Measurements from ENCODE around the gene KLHL20. TPM values are rescaled to one million over a fixed set of nuclear protein-coding genes. Genes with fewer than 3 reads are reported as not detected.
"Not testable (repeated sequence)": the region's sequence is repeated elsewhere in the genome, so short reads cannot be mapped to it uniquely, and the experiment has no call there.

The KLHL20 gene, protein sequence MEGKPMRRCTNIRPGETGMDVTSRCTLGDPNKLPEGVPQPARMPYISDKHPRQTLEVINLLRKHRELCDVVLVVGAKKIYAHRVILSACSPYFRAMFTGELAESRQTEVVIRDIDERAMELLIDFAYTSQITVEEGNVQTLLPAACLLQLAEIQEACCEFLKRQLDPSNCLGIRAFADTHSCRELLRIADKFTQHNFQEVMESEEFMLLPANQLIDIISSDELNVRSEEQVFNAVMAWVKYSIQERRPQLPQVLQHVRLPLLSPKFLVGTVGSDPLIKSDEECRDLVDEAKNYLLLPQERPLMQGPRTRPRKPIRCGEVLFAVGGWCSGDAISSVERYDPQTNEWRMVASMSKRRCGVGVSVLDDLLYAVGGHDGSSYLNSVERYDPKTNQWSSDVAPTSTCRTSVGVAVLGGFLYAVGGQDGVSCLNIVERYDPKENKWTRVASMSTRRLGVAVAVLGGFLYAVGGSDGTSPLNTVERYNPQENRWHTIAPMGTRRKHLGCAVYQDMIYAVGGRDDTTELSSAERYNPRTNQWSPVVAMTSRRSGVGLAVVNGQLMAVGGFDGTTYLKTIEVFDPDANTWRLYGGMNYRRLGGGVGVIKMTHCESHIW
- 10 to 100 TPM; 21.1 to 24.3 (median 23.6) TPM for polyA plus RNA-seq (ENCODE audit: insufficient read length in 3 of 3)

DNA sequence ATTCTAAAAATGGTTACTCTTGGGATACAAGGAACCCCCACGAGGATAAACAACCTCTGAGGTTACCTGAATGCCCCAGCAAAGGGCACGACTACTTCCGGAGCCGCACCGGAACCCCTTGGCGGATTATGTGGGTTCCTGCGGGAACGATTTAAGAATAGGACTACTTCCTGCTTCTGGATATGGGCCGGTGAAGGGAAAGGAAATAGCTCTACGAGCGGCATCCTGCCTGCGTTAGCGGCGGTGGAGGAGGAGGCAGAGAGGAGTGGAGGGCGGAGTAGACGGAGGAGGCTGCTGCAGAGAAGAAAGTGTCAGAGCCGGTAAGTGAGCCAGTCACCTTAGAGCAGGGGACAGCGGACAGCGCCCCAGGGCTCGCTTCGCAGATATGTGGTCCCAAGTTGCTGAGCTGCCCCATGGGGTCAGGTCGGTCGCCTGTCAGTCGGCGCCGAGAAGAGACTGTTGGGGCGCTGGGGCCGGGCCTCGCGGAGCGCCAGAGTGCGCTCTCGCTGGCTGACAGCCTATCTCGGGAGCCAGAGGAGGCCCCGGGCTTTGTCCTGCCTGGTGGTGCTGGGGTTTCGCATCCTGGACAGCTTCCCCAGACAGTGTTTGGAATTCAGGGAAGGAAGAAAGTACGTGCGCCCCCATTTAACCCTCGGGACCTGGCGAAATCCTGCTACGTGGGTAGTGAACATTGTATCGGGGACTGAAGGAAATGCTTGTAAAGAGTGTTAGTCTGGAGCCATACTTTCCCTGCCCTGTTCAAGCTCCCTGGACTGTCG lies at the start of gene KLHL20:
Gene KLHL20, plus strand, starts transcription at position 223 of the 779 bp plus-strand sequence. CDS start 1,063 bp downstream, outside the sequence.
- DNase-seq (ENCODE audit: low read depth in 3 of 3, low spot score in 2 of 3), result peak; percentile 73 to 83 (median 79)

DNA sequence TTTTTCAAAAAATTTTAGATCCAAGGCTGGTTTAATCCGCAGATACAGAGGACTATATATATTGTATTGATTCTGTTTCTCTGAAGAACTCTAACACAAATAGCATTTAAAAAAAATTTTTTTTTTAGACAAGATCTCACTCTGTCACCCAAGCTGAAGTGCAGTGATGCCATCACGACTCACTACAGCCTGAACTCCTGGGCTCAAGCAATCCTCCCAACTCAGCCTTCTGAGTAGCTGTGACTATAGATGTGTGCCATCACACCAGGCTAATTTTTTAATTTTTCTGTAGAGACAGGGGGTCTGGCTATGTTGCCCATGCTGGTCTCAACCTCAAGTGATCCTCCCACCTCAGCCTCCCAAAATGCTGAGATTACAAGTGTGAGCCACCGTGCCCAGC lies 48.1 kb upstream of the KLHL20 start:
- DNase-seq (ENCODE audit: low read depth in 3 of 3, low spot score in 2 of 3), result no peak

DNA sequence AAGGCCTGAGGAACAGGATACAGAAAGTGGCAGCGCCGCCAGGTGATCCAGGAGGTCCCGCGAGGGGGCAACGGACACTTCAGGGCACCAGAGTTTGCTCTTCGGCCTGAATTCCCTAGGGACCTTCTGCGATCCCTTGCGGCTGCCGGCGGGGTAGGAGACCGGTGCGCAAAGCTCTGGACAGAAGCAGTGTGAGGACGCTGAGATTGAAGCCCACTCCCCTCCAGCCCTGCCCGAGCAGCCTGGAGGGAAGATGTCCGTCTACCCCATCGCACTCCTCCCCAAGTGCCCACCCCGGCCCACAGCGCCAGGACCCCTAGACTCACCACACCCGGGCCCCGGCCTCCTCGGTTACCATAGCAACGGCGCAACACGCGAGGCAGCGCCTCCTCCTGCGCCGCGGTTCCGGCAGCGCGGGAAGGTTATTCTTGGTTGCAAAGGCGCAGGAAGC lies 45.3 kb upstream of the KLHL20 start, which contains the start of gene ANKRD45:
Gene ANKRD45, minus strand, starts transcription at position 361 of the 451 bp plus-strand sequence. CDS start 10,433 bp downstream, outside the sequence.
- peak; percentile 47 to 61 (median 60) for DNase-seq (ENCODE audit: low read depth in 3 of 3, low spot score in 2 of 3)

DNA sequence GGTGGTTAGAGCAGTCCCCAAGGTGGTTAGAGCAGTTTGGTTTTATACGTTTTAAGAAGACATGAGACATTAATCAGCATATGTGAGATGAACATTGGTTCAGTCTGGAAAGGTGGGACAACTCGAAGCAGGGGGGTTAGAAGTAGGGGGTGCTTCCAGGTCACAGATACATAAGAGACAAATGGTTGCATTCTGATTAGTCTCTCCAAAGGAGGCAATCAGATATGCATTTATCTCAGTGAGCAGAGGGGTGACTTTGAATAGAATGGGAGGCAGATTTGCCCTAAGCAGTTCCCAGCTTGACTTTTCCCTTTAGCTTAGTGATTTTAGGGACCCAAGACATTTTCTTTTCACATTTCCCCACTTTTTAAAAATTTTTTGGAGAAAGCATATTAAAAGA lies 40.3 kb upstream of the KLHL20 start:
- DNase-seq (ENCODE audit: low read depth in 3 of 3, low spot score in 2 of 3), result not testable (repeated sequence)

DNA sequence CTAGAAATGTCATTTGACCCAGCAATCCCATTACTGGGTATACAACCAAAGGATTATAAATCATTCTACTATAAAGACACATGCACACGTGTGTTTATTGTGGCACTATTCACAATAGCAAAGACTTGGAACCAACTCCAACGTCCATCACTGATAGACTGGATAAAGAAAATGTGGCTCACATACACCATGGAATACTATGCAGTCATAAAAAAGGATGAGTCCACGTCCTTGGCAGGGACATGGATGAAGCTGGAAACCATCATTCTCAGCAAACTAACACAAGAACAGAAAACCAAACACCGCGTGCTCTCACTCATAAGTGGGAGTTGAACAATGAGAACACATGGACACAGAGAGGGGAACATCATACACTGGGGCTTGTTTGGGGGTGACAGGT lies 34.6 kb upstream of the KLHL20 start:
- not testable (repeated sequence) for DNase-seq (ENCODE audit: low read depth in 3 of 3, low spot score in 2 of 3)

DNA sequence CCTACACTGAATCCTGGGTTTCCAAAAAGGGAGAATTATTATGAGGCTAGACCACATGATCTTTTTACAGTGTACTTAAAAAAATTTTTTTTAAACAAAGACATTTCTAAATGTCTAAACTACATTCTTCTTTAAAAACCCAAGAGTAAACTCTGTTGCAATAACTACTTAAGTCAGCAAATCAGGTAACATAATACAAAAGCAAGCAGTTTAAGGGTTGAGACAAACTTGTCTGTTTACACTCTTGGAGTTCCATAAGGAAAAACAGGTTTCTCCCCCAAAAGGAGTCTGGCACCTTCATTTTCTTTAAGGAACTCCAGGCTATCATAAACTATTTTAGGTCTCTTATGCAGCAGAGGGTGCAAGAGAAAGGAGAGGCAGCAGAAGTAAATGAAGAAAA lies 32.6 kb upstream of the KLHL20 start:
- no peak for DNase-seq (ENCODE audit: low read depth in 3 of 3, low spot score in 2 of 3)

DNA sequence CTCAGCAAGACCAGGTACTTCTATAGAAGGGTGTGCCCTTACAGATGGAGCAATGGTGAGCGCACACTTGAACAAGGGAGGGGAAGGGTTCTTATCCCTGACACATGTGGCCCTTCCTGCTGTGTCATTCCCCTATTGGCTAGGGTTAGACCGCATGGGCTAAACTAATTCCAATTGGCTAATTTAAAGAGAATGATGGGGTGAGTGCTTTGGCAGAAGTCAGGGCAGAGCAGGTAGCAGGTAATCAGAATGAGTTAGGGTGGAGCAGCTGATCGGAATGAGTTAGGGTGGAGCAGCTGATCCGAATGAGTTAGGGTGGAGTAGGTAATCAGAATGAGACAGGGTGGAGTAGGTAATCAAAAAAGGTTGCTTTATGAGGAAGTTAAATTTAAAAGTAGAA lies 30.9 kb upstream of the KLHL20 start:
- DNase-seq (ENCODE audit: low read depth in 3 of 3, low spot score in 2 of 3), result not testable (repeated sequence)

DNA sequence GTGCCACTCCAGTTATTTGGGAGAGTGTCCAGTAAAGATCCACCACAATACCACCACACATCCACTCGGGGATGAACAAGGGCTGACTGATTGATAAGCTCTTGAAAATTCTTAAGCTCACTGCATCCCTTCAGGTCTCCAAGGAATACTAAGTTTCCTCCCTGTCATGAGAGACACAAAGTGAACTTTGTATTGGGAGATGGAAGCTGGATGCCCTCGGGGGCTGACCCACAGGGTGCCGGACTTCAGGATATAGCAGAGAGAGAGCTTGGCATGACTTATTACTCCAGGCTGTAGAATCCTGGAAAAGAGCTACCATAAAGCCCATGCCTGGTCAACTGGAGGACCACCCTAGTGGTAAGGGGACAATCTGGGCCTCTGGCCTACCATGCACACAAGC lies 29.7 kb upstream of the KLHL20 start:
- DNase-seq (ENCODE audit: low read depth in 3 of 3, low spot score in 2 of 3), result not testable (repeated sequence)

DNA sequence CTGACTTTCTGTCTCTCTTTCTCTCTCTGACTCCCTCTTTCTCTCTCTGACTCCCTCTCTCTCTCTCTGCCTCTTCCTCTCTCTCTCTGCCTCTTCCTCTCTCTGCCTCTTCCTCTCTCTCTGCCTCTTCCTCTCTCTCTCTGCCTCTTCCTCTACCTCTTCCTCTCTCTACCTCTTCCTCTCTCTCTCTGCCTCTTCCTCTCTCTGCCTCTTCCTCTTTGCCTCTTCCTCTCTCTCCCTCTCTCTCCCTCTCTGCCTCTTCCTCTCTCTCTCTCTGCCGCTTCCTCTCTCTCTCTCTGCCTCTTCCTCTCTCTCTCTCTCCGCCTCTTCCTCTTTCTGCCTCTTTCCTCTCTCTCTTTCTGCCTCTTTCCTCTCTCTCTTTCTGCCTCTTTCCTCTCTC lies 26.5 kb upstream of the KLHL20 start:
- no peak for DNase-seq (ENCODE audit: low read depth in 3 of 3, low spot score in 2 of 3)

DNA sequence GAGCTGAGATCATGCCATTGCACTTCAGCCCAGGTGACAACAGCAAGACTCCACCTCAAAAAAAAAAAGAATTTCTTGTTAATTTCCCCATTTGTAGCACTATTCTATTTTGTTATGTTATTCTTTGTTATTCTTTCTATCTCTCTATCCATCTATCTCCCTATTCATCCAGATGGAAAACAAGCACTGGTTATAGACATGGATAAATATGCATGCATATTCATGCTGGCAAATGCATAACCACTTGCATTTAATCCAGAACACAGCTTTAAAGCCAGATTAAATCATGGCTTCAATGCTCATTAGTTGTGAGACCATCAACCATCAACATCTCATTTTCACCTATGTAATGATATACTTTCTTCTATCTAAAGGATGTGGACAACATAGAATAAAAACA lies 21.5 kb upstream of the KLHL20 start:
- DNase-seq (ENCODE audit: low read depth in 3 of 3, low spot score in 2 of 3), result no peak

DNA sequence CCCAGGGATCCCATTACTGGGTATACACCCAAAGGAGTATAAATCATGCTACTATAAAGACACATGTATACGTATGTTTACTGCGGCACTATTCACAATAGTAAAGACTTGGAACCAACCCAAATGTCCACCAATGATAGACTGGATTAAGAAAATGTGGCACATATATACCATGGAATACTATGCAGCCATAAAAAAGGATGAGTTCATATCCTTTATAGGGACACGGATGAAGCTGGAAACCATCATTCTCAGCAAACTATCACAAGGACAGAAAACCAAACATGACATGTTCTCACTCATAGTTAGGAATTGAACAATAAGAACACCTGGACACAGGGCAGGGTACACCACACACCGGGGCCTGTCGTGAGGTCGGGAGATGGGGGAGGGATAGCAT lies 13.5 kb upstream of the KLHL20 start:
- DNase-seq (ENCODE audit: low read depth in 3 of 3, low spot score in 2 of 3), result not testable (repeated sequence)

DNA sequence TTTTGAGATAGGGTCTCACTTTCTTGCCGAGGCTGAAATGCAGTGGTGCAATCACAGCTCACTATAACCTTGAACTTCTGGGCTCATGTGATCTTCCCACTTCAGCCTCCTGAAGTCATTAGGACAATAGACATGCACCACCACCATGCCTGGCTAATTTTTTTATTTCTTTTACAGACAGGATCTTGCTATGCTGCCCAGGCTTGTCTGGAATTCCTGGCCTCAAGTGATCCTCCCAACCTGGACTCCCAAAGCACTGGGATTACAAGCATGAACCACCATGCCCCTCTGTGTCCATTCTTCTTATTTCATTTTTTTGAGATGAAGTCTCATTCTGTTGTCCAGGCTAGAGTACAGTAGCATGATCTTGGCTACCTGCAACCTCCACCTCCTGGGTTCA lies 12.0 kb upstream of the KLHL20 start:
- DNase-seq (ENCODE audit: low read depth in 3 of 3, low spot score in 2 of 3), result no peak

DNA sequence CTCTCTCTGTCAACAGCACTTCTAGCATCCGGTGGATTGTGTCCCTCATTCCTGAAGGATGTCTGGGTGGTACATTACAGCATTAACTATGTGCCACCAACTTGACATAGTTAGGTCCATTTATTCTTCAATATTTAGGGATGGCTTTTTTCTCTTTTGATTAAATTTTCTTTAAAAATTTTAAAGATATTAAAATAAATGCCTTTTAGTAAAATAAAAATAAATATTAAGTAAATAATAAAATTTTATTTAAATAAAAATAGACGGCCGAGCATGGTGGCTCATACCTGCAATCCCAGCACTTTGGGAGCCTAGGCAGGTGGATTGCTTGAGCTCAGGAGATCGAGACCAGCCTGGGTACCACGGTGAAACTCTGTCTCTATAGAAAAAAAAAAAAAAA lies 9.7 kb upstream of the KLHL20 start:
- no peak for DNase-seq (ENCODE audit: low read depth in 3 of 3, low spot score in 2 of 3)

DNA sequence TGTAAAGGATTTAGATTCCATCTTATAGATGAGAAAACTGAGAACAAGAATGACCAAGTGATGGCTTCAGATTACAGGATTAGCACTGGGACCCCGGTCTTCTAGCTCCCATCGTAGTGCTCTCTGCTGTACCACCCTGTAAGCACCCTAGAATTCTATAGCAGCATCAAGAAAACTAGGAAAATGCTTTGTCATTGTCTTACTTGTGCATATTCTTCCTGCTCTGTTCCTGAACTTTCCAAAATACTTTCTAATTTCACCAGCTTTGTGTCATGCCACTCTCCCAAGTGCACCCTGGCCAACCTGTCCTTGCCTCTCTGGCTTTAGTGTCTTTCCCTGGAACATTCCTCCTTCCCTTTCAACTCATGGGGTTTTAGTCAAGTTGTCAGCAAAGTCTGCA lies 6.0 kb upstream of the KLHL20 start:
- DNase-seq (ENCODE audit: low read depth in 3 of 3, low spot score in 2 of 3), result no peak

DNA sequence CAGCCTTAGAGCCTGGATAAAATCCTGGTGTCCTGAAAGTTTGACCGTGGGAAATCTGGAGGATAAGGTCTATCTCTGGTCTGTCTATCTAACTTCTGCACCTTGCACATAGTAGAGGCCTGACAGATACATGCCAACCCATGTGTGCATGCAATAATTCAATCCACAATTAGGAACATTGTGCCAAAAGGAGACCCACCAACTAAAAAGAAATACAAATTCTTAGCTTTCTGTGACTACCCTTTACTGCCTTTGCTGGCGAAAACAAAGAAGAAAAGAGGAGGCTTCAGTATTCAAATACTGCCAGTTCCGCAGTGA lies 381 bp upstream of the KLHL20 start:
- DNase-seq (ENCODE audit: low read depth in 3 of 3, low spot score in 2 of 3), result peak in 1 of 3 donors; percentile 1

DNA sequence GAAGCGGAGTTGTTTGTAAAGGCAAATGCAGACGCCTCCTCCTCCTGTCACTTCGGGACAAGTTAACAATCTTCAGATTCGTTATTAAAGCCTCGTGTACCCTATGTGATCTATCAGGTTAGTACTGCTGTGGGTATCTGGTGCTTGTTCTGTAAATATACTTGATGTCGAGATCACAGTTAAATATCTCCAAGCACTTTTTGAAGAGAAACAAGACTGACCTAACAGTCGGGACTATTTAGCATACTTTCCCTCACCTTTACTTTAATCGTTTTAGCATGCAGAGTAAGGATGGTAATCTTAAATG lies 710 bp downstream of the KLHL20 start:
- peak in 1 of 3 donors; percentile 10 for DNase-seq (ENCODE audit: low read depth in 3 of 3, low spot score in 2 of 3)

DNA sequence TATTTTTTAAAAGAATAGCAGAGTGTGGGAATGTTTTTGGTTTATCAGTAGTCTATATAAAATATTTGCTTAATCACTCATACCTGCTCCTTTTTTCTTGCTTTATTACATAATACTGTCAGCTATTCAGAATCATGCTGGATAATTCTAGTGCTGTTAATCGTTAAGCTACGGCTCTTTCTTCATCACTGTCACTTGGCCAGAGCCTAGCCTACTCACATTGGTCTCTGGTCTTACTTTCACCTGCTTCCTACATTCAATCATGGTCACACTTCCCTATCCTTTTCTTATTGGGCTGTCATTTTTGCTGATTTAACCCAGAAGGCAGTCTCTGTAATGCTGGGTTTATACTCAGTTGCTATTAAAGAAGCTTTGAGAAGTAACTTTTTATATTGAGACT lies 2.5 kb downstream of the KLHL20 start:
- DNase-seq (ENCODE audit: low read depth in 3 of 3, low spot score in 2 of 3), result no peak

DNA sequence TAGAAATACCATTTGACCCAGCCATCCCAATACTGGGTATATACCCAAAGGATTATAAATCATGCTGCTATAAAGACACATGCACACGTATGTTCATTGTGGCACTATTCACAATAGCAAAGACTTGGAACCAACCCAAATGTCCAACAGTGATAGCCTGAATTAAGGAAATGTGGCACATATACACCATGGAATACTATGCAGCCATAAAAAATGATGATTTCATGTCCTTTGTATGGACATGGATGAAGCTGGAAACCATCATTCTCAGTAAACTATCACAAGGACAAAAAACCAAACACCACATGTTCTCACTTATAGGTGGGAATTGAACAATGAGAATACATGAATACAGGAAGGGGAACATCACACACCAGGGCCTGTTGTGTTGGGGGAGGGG lies 16.6 kb downstream of the KLHL20 start:
- DNase-seq (ENCODE audit: low read depth in 3 of 3, low spot score in 2 of 3), result not testable (repeated sequence)

DNA sequence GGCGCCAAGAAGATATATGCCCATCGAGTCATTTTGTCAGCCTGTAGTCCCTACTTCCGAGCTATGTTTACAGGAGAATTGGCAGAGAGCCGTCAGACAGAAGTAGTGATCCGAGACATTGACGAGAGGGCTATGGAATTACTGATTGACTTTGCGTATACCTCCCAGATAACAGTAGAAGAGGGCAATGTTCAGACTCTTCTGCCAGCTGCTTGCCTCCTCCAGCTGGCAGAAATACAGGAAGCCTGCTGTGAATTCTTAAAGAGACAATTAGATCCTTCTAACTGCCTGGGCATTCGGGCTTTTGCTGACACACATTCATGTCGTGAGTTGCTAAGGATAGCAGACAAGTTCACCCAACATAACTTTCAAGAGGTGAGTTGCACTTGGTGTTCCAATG lies 19.1 kb downstream of the KLHL20 start:
- DNase-seq (ENCODE audit: low read depth in 3 of 3, low spot score in 2 of 3), result no peak

DNA sequence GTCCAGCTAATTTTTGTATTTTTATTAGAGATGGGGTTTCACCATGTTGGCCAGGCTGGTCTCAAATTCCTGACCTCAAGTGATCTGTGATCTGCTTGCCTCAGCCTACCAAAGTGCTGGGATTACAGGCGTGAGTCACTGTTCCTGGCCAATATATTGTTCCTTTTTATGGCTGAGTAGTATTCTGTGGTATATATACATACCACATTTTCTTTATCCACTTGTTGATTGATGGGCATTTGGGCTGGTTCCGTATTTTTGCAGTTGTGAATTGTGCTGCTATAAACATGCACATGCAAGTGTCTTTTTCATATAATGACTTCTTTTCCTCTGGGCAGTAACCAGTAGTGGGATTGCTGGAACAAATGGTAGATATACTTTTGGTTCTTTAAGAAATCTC lies 21.3 kb downstream of the KLHL20 start:
- DNase-seq (ENCODE audit: low read depth in 3 of 3, low spot score in 2 of 3), result not testable (repeated sequence)

DNA sequence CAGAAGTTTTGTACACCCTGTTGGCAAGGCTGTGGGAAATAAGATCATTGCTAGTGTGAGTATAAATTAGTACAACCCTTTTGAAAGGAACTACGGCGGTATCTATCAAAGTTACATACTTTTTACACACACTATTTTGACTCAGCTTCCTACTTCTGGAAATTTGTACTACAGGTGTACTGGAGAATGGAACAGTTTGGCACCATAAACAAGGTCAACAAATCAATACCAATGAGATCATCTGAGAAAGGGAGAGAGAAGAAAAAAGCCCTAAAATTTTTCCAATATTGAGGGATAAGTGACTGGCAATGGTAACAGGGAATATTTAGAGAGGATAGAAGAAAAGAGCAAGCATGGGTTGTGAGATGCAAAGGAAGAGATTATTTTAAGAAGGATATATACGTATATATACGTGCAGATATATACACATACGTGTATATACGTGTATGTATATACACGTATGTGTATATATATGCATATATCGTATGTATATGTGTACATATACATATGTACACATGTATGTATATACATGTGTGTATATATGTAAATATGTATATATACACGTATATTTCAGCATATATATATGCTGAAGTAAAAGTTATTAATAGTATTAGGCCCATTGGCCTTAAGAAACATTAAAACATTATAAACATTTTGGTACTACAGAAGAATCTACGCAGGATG lies 27.6 kb downstream of the KLHL20 start:
- DNase-seq (ENCODE audit: low read depth in 3 of 3, low spot score in 2 of 3), result no peak

All from right renal cortex interstitium (tissue), 3 donors.